Mesodermal cell (in vitro differentiated cells): ENCODE data around the gene UBAP1L.

Experiments used
- H3K27ac ChIP-seq: 2 replicates; pipeline ENCODE4 v1.7.0; 2013; ENCODE audit warnings: mild to moderate bottlenecking, low read depth, low read length, moderate library complexity; ENCODE audit not compliant: severe bottlenecking
- H3K36me3 ChIP-seq: 2 replicates; pipeline ENCODE4 v1.7.1; 2013; ENCODE audit warnings: mild to moderate bottlenecking, low read length, moderate library complexity; ENCODE audit not compliant: control insufficient read depth, insufficient read depth
- H3K4me1 ChIP-seq: one replicate; pipeline ENCODE4 v1.7.1; 2013; ENCODE audit warnings: mild to moderate bottlenecking, low read length; ENCODE audit not compliant: insufficient read depth, control insufficient read depth, poor library complexity, severe bottlenecking
- H3K4me3 ChIP-seq: 2 replicates; pipeline ENCODE4 v1.7.0; 2013; ENCODE audit warnings: low read length, control low read depth, mild to moderate bottlenecking; ENCODE audit not compliant: insufficient read depth, poor library complexity, severe bottlenecking; ENCODE audit errors: extremely low read depth
- H3K9me3 ChIP-seq: 2 replicates; pipeline ENCODE4 v1.7.1; 2013; ENCODE audit warnings: mild to moderate bottlenecking, low read length, moderate library complexity; ENCODE audit not compliant: control insufficient read depth
- WGBS, 2 experiments: methylation state at CpG; one replicate each; pipeline ENCODE4 v1.1.5; 2013; ENCODE audit warnings: missing lambda C conversion rate in 2 of 2; ENCODE audit not compliant: insufficient coverage in 2 of 2; 5-methylcytosine and 5-hydroxymethylcytosine counted together

The UBAP1L gene

GRCh38 chr15:65042776-65043327, 72.1 kb downstream of the UBAP1L start:
- H3K4me3 ChIP-seq = no peak overlapping the region
- 94% methylated on average over 3 to 4 of the region's 4 CpGs for WGBS, 2 experiments
- H3K9me3 ChIP-seq = no peaks in the 10 kb centered on the region
- H3K27ac ChIP-seq = no peak overlapping the region
- no peaks in the 10 kb centered on the region for H3K36me3 ChIP-seq
- no peaks in the 10 kb centered on the region for H3K4me1 ChIP-seq
